Transverse colon (tissue), 4 donors: ENCODE results near the gene APBB2. TPM values are rescaled to one million over a fixed set of nuclear protein-coding genes. Genes with fewer than 3 reads are reported as not detected.
"Not testable (repeated sequence)": the region's sequence is repeated elsewhere in the genome, so short reads cannot be mapped to it uniquely, and the experiment has no call there.

ENCODE experiments used
- DNase-seq: peaks from one replicate; pipeline ENCODE4 v3.0.0-alpha.2; 2019
- H3K27ac ChIP-seq, 4 donors: fragments of 200-600 bp; sonication (generic); 2 replicates each; pipeline ENCODE4 v1.5.1; 2016 to 2018; ENCODE audit warnings: inconsistent platforms in 4 of 4
- H3K27me3 ChIP-seq: fragments of 200-600 bp; sonication (generic); 2 replicates; pipeline ENCODE4 v1.5.1; 2017; ENCODE audit warnings: inconsistent platforms
- H3K36me3 ChIP-seq, 4 donors: fragments of 200-600 bp; sonication (generic); 2 replicates each; pipeline ENCODE4 v1.5.1; 2017 to 2019; ENCODE audit warnings: inconsistent platforms in 4 of 4
- H3K4me1 ChIP-seq, 4 donors: fragments of 200-600 bp; sonication (generic); 2 replicates each; pipeline ENCODE4 v1.5.1; 2017 to 2020; ENCODE audit warnings: inconsistent platforms in 4 of 4
- H3K4me3 ChIP-seq, 4 donors: fragments of 200-600 bp; sonication (generic); 1 replicate in 1 of 4; 2 replicates in 3 of 4; pipeline versions ENCODE4 v1.5.1 to v1.6.1; 2017 to 2019; ENCODE audit warnings: inconsistent platforms in 4 of 4
- H3K9me3 ChIP-seq, 2 donors: fragments of 200-600 bp; sonication (generic); 2 replicates each; pipeline ENCODE4 v1.5.1; 2017 to 2019; ENCODE audit warnings: inconsistent platforms in 2 of 2
- EP300 ChIP-seq: sonication (generic); formaldehyde crosslinking; IDR thresholded peaks from one replicate; pipeline ENCODE4 v1.6.1; 2017; ENCODE audit warnings: antibody characterized with exemption, low read depth
- POLR2A ChIP-seq: fragments of 450-650 bp; IDR thresholded peaks from one replicate; pipeline ENCODE4 v1.6.1; 2016; ENCODE audit warnings: antibody characterized with exemption, mild to moderate bottlenecking, moderate library complexity
- POLR2AphosphoS5 ChIP-seq, 3 donors: sonication (generic); formaldehyde crosslinking; IDR thresholded peaks; one replicate each; pipeline ENCODE4 v1.6.1; 2016; ENCODE audit warnings: antibody characterized with exemption in 3 of 3
- WGBS, 2 donors: methylation state at CpG; one replicate each; pipeline ENCODE4 v1.1.5; 2018; ENCODE audit warnings: low coverage in 1 of 2; 5-methylcytosine and 5-hydroxymethylcytosine counted together
- in situ Hi-C, 4 donors: fragments of 200-750 bp; cut with MboI; loops; one replicate each; pipeline versions ENCODE4 v1.15.0 to v1.15.1; 2017; ENCODE audit warnings: low sequenced_read_pairs in 3 of 4, low pct_ligation_motif_present in 1 of 4, low pct_unique_long_range_greater_than_20kb in 1 of 4
- intact Hi-C: fragments of 100-400 bp; cut with DNase I; formaldehyde crosslinking; loops from one replicate; pipeline ENCODE4 v1.15.1; 2023; ENCODE audit warnings: low total_unique reads
- total RNA-seq, 4 donors: library from RNA; depleted of rRNA; stranded (reverse); fragments of >200 nt; gene quantifications; one replicate each; pipeline ENCODE4 v1.1.0, GENCODE V29; 2016
- TF ChIP-seq, protein P1 (sequence below), 5 experiments: fragments of 200-600 bp in 3 of 5; fragments of 450-650 bp in 2 of 5; sonication (generic) in 3 of 5; IDR thresholded peaks; 1 replicate in 2 of 5; 2 replicates in 3 of 5; pipeline ENCODE4 v1.5.1; 2016 to 2017; ENCODE audit warnings: antibody characterized with exemption in 5 of 5, inconsistent platforms in 3 of 5, mild to moderate bottlenecking in 2 of 5, moderate library complexity in 1 of 5

APBB2 gene
- total RNA-seq, 4 donors from 2014 or later = 37.1 to 138 (median 90.1) TPM

DNA sequence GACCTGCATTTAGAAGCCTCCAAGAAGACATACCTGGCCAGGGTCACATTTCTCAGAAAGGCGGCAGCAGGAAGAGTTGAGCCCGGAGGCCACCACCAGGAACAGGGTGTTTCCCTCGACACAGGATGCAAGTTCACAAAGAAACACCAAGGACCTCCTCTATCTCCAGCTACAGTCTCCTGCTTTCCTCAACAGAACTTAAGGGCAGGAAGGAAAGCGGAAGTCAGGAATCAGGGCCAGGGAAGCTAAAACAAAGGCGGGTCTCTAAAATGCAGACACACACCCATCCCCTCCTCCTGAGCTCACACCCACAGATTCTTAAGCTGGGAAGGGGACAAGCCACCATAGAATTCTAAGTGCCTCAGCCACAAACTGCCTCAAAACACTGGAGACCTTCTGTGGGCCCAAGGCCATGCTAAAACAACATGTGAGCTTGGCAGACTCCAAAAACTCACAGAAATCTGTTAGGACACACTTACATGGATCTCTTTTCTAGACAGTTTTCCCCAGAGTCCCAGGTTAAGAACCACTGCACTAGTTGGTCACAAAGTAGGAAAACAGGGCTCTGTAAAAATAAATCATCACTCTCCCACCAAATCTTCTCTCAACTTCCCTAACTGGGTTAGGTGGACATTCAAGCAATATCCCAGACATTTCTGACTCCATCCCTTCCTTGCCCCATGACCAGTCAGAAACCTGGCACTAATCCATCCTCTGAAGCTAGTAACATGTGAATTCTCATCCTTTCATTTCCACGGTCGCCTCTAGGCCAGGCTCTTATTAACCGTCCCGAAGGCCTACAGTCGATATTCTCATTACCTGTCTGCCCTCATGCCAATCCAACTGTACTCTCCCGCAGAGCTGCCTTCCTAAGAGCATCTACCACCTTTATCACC lies 163.2 kb downstream of the APBB2 start:
- Histone ChIP-seq H3K4me3 (no peak overlapping the region), H3K36me3 (no peaks in the 10 kb centered on the region), H3K9me3 (no peaks in the 10 kb centered on the region), H3K27ac (no peak overlapping the region), H3K4me1 (no peaks in the 10 kb centered on the region), H3K27me3 (no peaks in the 10 kb centered on the region)
- DNase-seq = no peak
- TF ChIP-seq POLR2AphosphoS5 (IDR thresholded peaks at IDR 0.05) (no peak), POLR2A (no peak), EP300 (no peak)
- TF ChIP-seq, protein P1, sequence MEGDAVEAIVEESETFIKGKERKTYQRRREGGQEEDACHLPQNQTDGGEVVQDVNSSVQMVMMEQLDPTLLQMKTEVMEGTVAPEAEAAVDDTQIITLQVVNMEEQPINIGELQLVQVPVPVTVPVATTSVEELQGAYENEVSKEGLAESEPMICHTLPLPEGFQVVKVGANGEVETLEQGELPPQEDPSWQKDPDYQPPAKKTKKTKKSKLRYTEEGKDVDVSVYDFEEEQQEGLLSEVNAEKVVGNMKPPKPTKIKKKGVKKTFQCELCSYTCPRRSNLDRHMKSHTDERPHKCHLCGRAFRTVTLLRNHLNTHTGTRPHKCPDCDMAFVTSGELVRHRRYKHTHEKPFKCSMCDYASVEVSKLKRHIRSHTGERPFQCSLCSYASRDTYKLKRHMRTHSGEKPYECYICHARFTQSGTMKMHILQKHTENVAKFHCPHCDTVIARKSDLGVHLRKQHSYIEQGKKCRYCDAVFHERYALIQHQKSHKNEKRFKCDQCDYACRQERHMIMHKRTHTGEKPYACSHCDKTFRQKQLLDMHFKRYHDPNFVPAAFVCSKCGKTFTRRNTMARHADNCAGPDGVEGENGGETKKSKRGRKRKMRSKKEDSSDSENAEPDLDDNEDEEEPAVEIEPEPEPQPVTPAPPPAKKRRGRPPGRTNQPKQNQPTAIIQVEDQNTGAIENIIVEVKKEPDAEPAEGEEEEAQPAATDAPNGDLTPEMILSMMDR (IDR thresholded peaks at IDR 0.05) = no peak
- intact Hi-C loops (no loop called here), in situ Hi-C loops (no loop called here)
- WGBS, 2 donors = 88 to 92% methylated on average over 11 of the region's 11 CpGs

DNA sequence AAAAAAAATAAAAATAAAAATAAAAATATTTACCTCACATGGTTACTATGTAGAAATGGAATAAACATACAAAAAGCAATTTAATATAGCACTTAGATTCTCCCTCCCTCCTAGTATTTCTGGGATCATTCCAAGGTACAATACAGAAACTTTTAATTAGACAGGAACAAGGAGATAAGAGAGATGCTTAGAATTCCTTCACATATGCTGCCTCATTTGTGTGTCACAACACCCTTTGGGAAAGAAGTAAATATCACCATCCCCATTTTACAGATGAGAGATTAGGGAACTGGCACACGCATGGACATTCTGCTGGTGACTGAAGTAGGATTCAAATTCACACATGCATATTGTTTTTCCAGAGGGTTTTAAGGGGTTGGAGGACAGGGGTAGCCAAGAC lies 164.2 kb downstream of the APBB2 start:
- no peaks in the 10 kb centered on the region for H3K36me3 ChIP-seq
- in situ Hi-C loops = no loop called here
- TF ChIP-seq EP300 = no peak
- no peak for TF ChIP-seq POLR2AphosphoS5 (IDR thresholded peaks at IDR 0.05)
- TF ChIP-seq, protein P1 (IDR thresholded peaks at IDR 0.05) = no peak
- TF ChIP-seq POLR2A = no peak
- no peak overlapping the region for H3K4me3 ChIP-seq
- H3K4me1 ChIP-seq = no peaks in the 10 kb centered on the region
- intact Hi-C loops = no loop called here
- WGBS, 2 donors = 82 to 100% methylated on average over 1 of the region's 1 CpG
- no peak for DNase-seq
- peaks cover 3 to 5% of the 10 kb centered on the region in 2 donors for H3K9me3 ChIP-seq
- H3K27me3 ChIP-seq = no peaks in the 10 kb centered on the region
- no peak overlapping the region for H3K27ac ChIP-seq

DNA sequence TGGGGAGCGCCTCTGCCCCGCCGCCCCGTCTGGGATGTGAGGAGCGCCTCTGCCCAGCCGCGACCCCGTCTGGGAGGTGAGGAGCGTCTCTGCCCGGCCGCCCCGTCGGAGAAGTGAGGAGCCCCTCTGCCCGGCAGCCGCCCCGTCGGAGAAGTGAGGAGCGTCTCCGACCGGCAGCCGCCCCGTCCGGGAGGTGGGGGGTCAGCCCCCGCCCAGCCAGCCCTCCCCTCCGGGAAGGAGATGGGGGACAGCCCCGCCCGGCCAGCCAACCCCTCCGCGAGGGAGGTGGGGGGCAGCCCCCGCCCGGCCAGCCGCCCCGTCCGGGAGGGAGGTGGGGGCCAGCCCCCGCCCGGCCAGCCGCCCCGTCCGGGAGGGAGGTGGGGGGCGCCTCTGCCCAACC lies 165.2 kb downstream of the APBB2 start:
- H3K9me3 ChIP-seq = peaks cover 8 to 12% of the 10 kb centered on the region in 2 donors
- H3K4me3 ChIP-seq, H3K4me1 ChIP-seq, H3K27me3 ChIP-seq, H3K36me3 ChIP-seq, H3K27ac ChIP-seq, intact Hi-C loops, in situ Hi-C loops, DNase-seq: not testable (repeated sequence)
- WGBS, 2 donors = 100% methylated on average over 1 of the region's 40 CpGs; no CpG with 5 or more reads in 1 of the 2 donors

DNA sequence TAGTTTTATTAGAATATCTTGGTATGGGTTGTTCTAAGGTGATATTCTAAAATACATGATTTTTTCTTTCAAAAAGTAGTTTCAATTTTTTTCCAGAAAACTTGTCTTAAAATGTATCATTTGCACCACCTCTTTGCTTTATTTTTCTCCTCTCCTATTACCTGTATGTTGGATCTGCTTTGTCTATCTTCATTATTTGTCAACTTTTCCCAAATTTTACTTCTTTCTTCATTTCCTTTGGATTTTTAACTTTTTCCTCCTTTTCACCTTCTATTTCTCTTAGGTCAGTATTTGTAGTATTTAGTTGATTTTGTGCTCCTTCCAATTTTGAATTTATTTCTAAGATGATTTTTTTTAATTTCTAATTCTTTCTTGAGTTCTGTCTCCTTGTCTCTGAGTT lies 169.6 kb downstream of the APBB2 start:
- H3K27me3 ChIP-seq = no peaks in the 10 kb centered on the region
- peaks cover 8 to 12% of the 10 kb centered on the region in 2 donors for H3K9me3 ChIP-seq
- no peaks in the 10 kb centered on the region for H3K4me1 ChIP-seq
- no peaks in the 10 kb centered on the region for H3K36me3 ChIP-seq
- H3K4me3 ChIP-seq = no peak overlapping the region
- TF ChIP-seq POLR2A (no peak), POLR2AphosphoS5 (IDR thresholded peaks at IDR 0.05) (no peak), EP300 (no peak)
- TF ChIP-seq, protein P1 (IDR thresholded peaks at IDR 0.05) = no peak
- no peak for DNase-seq
- intact Hi-C loops = no loop called here
- in situ Hi-C loops = no loop called here
- no peak overlapping the region for H3K27ac ChIP-seq

DNA sequence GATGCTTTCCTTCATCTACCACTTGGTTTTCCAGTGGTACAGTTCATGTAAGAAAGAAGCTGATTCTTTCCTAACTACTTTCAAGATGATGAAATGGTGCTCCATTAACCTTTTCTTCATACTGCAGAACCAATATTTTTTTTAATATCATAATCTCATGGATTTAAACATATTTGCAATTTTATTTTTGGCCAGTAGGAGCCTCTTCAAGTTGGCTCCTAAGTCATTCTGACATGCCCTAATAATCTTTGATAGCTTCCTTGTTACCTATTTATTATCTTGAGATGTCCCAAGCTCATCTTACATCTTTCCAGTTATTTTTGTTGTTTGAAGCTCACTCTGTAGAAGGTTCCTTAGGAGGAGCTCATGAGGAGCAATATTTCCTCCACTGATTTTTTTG lies 170.2 kb downstream of the APBB2 start:
- peaks cover 8 to 12% of the 10 kb centered on the region in 2 donors for H3K9me3 ChIP-seq
- H3K4me3 ChIP-seq = no peak overlapping the region
- in situ Hi-C loops (no loop called here), intact Hi-C loops (no loop called here)
- no peaks in the 10 kb centered on the region for H3K36me3 ChIP-seq
- TF ChIP-seq, protein P1 (IDR thresholded peaks at IDR 0.05) = no peak
- no peak for TF ChIP-seq POLR2AphosphoS5 (IDR thresholded peaks at IDR 0.05)
- no peak for TF ChIP-seq EP300
- TF ChIP-seq POLR2A = no peak
- no peak for DNase-seq
- H3K27ac ChIP-seq = no peak overlapping the region
- H3K4me1 ChIP-seq = no peaks in the 10 kb centered on the region
- H3K27me3 ChIP-seq = no peaks in the 10 kb centered on the region
